Measurements from ENCODE around the gene LRRC4C. TPM values are rescaled to one million over a fixed set of nuclear protein-coding genes. Genes with fewer than 3 reads are reported as not detected.

The LRRC4C gene
- total RNA-seq, 6 experiments from 2014 or later = 0.25 to 0.43 (median 0.27) TPM

DNA sequence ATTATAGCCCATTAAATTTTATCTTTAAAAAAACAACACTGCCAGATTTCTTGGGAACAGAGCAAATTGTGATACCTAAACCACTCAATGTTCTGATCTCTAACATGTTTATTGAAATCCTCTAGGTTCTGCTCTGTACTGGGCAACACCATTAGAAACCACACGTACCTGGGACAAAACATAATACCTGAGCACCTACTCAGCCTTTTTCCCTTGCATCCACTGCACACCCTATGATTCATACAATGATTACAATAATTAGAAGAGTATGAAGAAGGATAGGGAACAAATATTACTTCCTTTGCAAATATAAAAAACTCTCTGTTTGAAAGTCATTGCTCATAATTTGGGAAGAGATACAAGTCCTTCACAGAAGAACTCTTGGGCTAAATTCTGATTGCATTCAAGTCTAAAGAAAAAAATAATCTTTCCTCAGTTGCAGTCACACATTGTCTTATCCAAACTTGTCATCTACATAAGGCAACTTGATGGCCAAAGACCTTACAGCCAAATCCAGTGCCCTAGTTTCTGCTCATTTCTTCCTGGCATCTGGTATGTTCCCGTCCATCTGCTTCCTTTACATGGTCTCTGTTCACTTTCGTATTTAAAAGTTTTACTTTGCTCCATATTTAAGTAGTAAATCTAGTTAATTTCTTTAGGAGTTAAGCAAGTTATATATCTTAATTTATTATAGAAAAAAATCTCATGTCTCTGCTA lies 407.4 kb downstream of the LRRC4C start:
- Histone ChIP-seq H3K27ac (no peak overlapping the region), H3K9me3 (no peaks in the 10 kb centered on the region), H3K4me3 (no peak overlapping the region), H3K27me3 (peaks cover 0 to 3% of the 10 kb centered on the region in 2 donors), H3K36me3 (no peaks in the 10 kb centered on the region), H3K4me1 (no peaks in the 10 kb centered on the region)
- DNase-seq (no peak), ATAC-seq (no peak)
- WGBS (ENCODE audit: insufficient coverage, low coverage, low lambda C conversion rate, missing lambda C conversion rate) = 67% methylated on average over 3 of the region's 3 CpGs
- intact Hi-C loops (cut with DNase I) = no loop called here
- TF ChIP-seq POLR2A (IDR thresholded peaks at IDR 0.05) = no peak
- TF ChIP-seq, protein P1, sequence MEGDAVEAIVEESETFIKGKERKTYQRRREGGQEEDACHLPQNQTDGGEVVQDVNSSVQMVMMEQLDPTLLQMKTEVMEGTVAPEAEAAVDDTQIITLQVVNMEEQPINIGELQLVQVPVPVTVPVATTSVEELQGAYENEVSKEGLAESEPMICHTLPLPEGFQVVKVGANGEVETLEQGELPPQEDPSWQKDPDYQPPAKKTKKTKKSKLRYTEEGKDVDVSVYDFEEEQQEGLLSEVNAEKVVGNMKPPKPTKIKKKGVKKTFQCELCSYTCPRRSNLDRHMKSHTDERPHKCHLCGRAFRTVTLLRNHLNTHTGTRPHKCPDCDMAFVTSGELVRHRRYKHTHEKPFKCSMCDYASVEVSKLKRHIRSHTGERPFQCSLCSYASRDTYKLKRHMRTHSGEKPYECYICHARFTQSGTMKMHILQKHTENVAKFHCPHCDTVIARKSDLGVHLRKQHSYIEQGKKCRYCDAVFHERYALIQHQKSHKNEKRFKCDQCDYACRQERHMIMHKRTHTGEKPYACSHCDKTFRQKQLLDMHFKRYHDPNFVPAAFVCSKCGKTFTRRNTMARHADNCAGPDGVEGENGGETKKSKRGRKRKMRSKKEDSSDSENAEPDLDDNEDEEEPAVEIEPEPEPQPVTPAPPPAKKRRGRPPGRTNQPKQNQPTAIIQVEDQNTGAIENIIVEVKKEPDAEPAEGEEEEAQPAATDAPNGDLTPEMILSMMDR (IDR thresholded peaks at IDR 0.05) = no peak

DNA sequence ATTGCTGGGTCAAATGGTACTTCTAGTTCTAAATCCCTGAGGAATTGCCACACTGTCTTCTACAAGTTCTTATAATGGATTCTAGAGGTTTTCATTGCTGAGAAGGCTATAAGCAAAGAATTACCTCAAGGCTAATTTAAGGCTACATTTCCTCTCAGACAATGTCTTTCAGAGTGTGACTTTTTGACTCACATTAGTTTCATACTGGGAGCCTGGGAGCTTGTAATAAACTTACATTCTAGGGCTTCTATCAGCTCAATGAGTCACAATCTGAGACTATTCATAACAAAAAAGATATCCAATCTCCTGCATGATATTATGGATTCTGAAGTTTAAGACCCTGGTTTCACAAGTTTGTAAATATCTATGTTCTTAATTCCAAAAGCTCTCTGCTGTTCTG lies 408.7 kb downstream of the LRRC4C start:
- Histone ChIP-seq H3K36me3 (no peaks in the 10 kb centered on the region), H3K9me3 (no peaks in the 10 kb centered on the region), H3K27ac (no peak overlapping the region), H3K27me3 (peaks cover 0 to 3% of the 10 kb centered on the region in 2 donors), H3K4me3 (no peak overlapping the region), H3K4me1 (no peaks in the 10 kb centered on the region)
- TF ChIP-seq, protein P1 (IDR thresholded peaks at IDR 0.05) = no peak
- no peak for TF ChIP-seq POLR2A (IDR thresholded peaks at IDR 0.05)
- intact Hi-C loops (cut with DNase I) = no loop called here
- ATAC-seq (no peak), DNase-seq (no peak)

DNA sequence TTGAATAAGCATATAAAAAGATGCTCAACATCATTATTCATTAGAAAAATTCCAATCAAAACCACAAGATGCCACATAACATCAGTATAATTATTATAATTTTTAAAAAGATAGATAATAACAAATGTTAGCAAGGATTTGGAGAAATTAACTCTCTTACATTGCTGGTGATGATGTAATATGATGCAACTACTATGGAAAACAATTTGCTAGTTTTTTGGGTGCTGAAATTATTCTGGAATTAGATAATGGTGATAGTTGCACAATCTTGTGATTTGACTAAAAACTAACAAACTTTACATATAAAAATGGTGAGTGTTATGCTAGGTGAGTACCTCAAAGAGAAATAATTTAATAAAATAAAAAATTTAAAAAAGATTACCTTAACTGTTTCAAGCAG lies 412.2 kb downstream of the LRRC4C start:
- Histone ChIP-seq H3K27me3 (peaks cover 0 to 3% of the 10 kb centered on the region in 2 donors), H3K4me1 (no peaks in the 10 kb centered on the region), H3K9me3 (no peaks in the 10 kb centered on the region), H3K27ac (no peak overlapping the region), H3K4me3 (no peak overlapping the region), H3K36me3 (no peaks in the 10 kb centered on the region)
- TF ChIP-seq, protein P1 (IDR thresholded peaks at IDR 0.05) = no peak
- TF ChIP-seq POLR2A (IDR thresholded peaks at IDR 0.05) = no peak
- DNase-seq (no peak), ATAC-seq (no peak)
- intact Hi-C loops (cut with DNase I) = no loop called here

- no peaks in the 10 kb centered on the region for H3K9me3 ChIP-seq
- no peaks in the 10 kb centered on the region for H3K4me1 ChIP-seq
- intact Hi-C loops (cut with DNase I) = no loop called here
- H3K27me3 ChIP-seq = peaks cover 0 to 3% of the 10 kb centered on the region in 2 donors
- WGBS (ENCODE audit: insufficient coverage, low coverage, low lambda C conversion rate, missing lambda C conversion rate) = 65% methylated on average over 5 of the region's 5 CpGs
- ATAC-seq = no peak
- no peak for DNase-seq
- H3K4me3 ChIP-seq = no peak overlapping the region
- no peak for TF ChIP-seq POLR2A (IDR thresholded peaks at IDR 0.05)
- TF ChIP-seq, protein P1 (IDR thresholded peaks at IDR 0.05) = no peak
- H3K27ac ChIP-seq = no peak overlapping the region
- no peaks in the 10 kb centered on the region for H3K36me3 ChIP-seq
Observed at GRCh38 chr11:41045266-41045665, 414.2 kb downstream of the LRRC4C start.

- H3K27ac ChIP-seq = no peak overlapping the region
- DNase-seq (no peak), ATAC-seq (no peak)
- TF ChIP-seq, protein P1 (IDR thresholded peaks at IDR 0.05) = no peak
- no peak for TF ChIP-seq POLR2A (IDR thresholded peaks at IDR 0.05)
- intact Hi-C loops (cut with DNase I) = no loop called here
- H3K36me3 ChIP-seq = no peaks in the 10 kb centered on the region
- H3K9me3 ChIP-seq = no peaks in the 10 kb centered on the region
- H3K4me1 ChIP-seq = no peaks in the 10 kb centered on the region
- H3K4me3 ChIP-seq = no peak overlapping the region
- 41% methylated on average over 2 of the region's 2 CpGs for WGBS (ENCODE audit: insufficient coverage, low coverage, low lambda C conversion rate, missing lambda C conversion rate)
- H3K27me3 ChIP-seq = peaks cover 0 to 3% of the 10 kb centered on the region in 2 donors
Observed at GRCh38 chr11:41044747-41045146, 414.7 kb downstream of the LRRC4C start.
